A549 (cell line): ENCODE results near the gene PPBP. TPM values are rescaled to one million over a fixed set of nuclear protein-coding genes. Genes with fewer than 3 reads are reported as not detected.

Experiments
- ATAC-seq, 2 experiments: fragments of 200-7000 bp in 1 of 2; fragments of >200 bp in 1 of 2; cut with Nextera tagmentation in 1 of 2; cut with Tn5 transposase in 1 of 2; 3 replicates each; pipeline versions ENCODE4 v1.8.0 to v1.9.1; 2018 to 2020; ENCODE audit warnings: mild to moderate bottlenecking in 1 of 2, moderate library complexity in 1 of 2
- CTCF ChIA-PET: fragments of 300-600 bp; sonication (Branson Sonifier 250); formaldehyde crosslinking; extraction: SDS; loops from one replicate; lab custom pipeline; 2021; ENCODE audit warnings: antibody characterized with exemption, inconsistent platforms; lab: Yijun Ruan, JAX
- POLR2A ChIA-PET: fragments of 350-600 bp; formaldehyde crosslinking; extraction: SDS; loops from one replicate; lab custom pipeline; 2021; ENCODE audit warnings: antibody characterized with exemption, inconsistent platforms; lab: Yijun Ruan, JAX
- DNase-seq, 2 experiments: peaks; one replicate each; pipeline versions ENCODE4 v3.0.0 to v3.0.0-alpha.2; 2011 to 2016; ENCODE audit warnings: low read depth in 1 of 2, low spot score in 1 of 2
- FAIRE-seq: peaks from 2 replicates; lab custom pipeline; 2011; peaks lifted over from hg19 to GRCh38; lab: Jason Lieb, UNC
- H3K27ac ChIP-seq, 2 experiments: fragments of >200 bp; sonication (Bioruptor Twin); formaldehyde crosslinking; 3 replicates each; pipeline ENCODE4 v1.5.1; 2016 to 2017
- H3K4me1 ChIP-seq: fragments of >200 bp; sonication (Bioruptor Twin); formaldehyde crosslinking; 3 replicates; pipeline ENCODE4 v1.6.1; 2016
- H3K4me2 ChIP-seq: fragments of >200 bp; sonication (Bioruptor Twin); formaldehyde crosslinking; 3 replicates; pipeline ENCODE4 v1.6.1; 2016
- H3K4me3 ChIP-seq: fragments of >200 bp; sonication (Bioruptor Twin); formaldehyde crosslinking; 3 replicates; pipeline ENCODE4 v1.5.1; 2016
- H3K9me3 ChIP-seq: fragments of >200 bp; sonication (Bioruptor Twin); formaldehyde crosslinking; 3 replicates; pipeline ENCODE4 v1.6.1; 2016
- CBX2 ChIP-seq: fragments of 200-600 bp; sonication (generic); IDR thresholded peaks from 2 replicates; pipeline ENCODE4 v1.6.1; 2016; ENCODE audit warnings: low read depth, mild to moderate bottlenecking, borderline replicate concordance
- E2F6 ChIP-seq: IDR thresholded peaks from 2 replicates; pipeline ENCODE4 v1.6.1; 2012; ENCODE audit warnings: low read depth, borderline replicate concordance
- ELK1 ChIP-seq: fragments of 150-350 bp; IDR thresholded peaks from 2 replicates; pipeline ENCODE4 v1.6.1; 2014; ENCODE audit warnings: low read depth, mild to moderate bottlenecking, low read length
- FOXS1 ChIP-seq: fragments of 250-450 bp; sonication (Bioruptor Pico); IDR thresholded peaks from 2 replicates; pipeline ENCODE4 v1.5.0; 2020; ENCODE audit warnings: mild to moderate bottlenecking, moderate library complexity
- HES2 ChIP-seq: fragments of >200 bp; sonication (Bioruptor Twin); formaldehyde crosslinking; IDR thresholded peaks from 2 replicates; pipeline ENCODE4 v1.6.1; 2016
- HMGXB4 ChIP-seq: fragments of 250-450 bp; sonication (Bioruptor Pico); IDR thresholded peaks from 2 replicates; pipeline ENCODE4 v1.5.0; 2021; ENCODE audit warnings: mild to moderate bottlenecking, moderate library complexity, borderline replicate concordance
- MAFK ChIP-seq: fragments of 450-650 bp; IDR thresholded peaks from 2 replicates; pipeline ENCODE4 v1.6.1; 2014; ENCODE audit not compliant: partially characterized antibody
- NR3C1 ChIP-seq: fragments of >200 bp; sonication (Bioruptor Twin); formaldehyde crosslinking; IDR thresholded peaks from 3 replicates; pipeline ENCODE4 v1.6.1; 2017
- POLR2A ChIP-seq: IDR thresholded peaks from 2 replicates; pipeline ENCODE4 v1.6.1; 2012; ENCODE audit warnings: mild to moderate bottlenecking, low read length
- REST ChIP-seq: fragments of 200-600 bp; sonication (generic); IDR thresholded peaks from 2 replicates; pipeline ENCODE4 v1.6.1; 2016; ENCODE audit warnings: antibody characterized with exemption, mild to moderate bottlenecking, moderate library complexity
- RFX5 ChIP-seq: fragments of 450-650 bp; IDR thresholded peaks from 2 replicates; pipeline ENCODE4 v1.7.1; 2014; ENCODE audit warnings: antibody characterized with exemption, mild to moderate bottlenecking, moderate library complexity
- RNF2 ChIP-seq: fragments of 200-600 bp; sonication (generic); IDR thresholded peaks from 2 replicates; pipeline ENCODE4 v1.6.1; 2016; ENCODE audit warnings: low read depth, mild to moderate bottlenecking, antibody characterized with exemption, moderate library complexity, borderline replicate concordance
- SMC3 ChIP-seq: fragments of >200 bp; sonication (Bioruptor Twin); formaldehyde crosslinking; IDR thresholded peaks from 3 replicates; pipeline ENCODE4 v1.6.1; 2018; ENCODE audit warnings: inconsistent platforms
- TFCP2L1 ChIP-seq: fragments of 250-450 bp; sonication (Bioruptor Pico); IDR thresholded peaks from 2 replicates; pipeline ENCODE4 v1.5.0; 2021; ENCODE audit warnings: mild to moderate bottlenecking
- USF2 ChIP-seq: fragments of 450-650 bp; IDR thresholded peaks from 2 replicates; pipeline ENCODE4 v1.6.1; 2014; ENCODE audit warnings: antibody characterized with exemption
- ZC3H11A ChIP-seq: fragments of 450-650 bp; IDR thresholded peaks from 2 replicates; pipeline ENCODE4 v1.6.1; 2014; ENCODE audit warnings: antibody characterized with exemption, mild to moderate bottlenecking
- WGBS: methylation state at CpG from one replicate; pipeline ENCODE4 v1.1.6; 2017; ENCODE audit errors: missing lambda C conversion rate; 5-methylcytosine and 5-hydroxymethylcytosine counted together
- polyA plus RNA-seq, 4 experiments: library from polyadenylated mRNA; depleted of rRNA in 3 of 4; stranded (reverse); fragments of >200 nt; fragmentation: RNase III in 1 of 4; extraction: RNeasy Plus Mini Kit Qiagen cat#74134 plus additional on column Dnase treatment in 1 of 4; gene quantifications; 2 replicates in 3 of 4; 3 replicates in 1 of 4; pipeline ENCODE4 v1.2.3, GENCODE V29; 2011 to 2017

PPBP gene
- polyA plus RNA-seq, 2 of the 4 experiments (the other 2 are of a cell fraction), result 0.16 to 0.35 TPM

- WGBS, result 94% methylated on average over 3 of the region's 3 CpGs
- POLR2A ChIA-PET, result no interaction called here
- no peak for DNase-seq
- no peak for ATAC-seq
- TF ChIP-seq ELK1 (no peak), POLR2A (no peak)
- peaks cover 21% of the 10 kb centered on the region for H3K4me1 ChIP-seq
- H3K9me3 ChIP-seq, result peaks cover 4% of the 10 kb centered on the region; the same call in 1 of the 3 replicates
- H3K27ac ChIP-seq, result peak overlapping the region; percentile 45 to 69; a peak in 5 of 6 replicates
- H3K4me2 ChIP-seq, result peak overlapping the region; percentile 53
- FAIRE-seq, result no peak
- CTCF ChIA-PET, result no interaction called here
- H3K4me3 ChIP-seq, result no peak overlapping the region
These were observed 8.5 kb downstream of the PPBP start for GRCh38 chr4:73979407-73979957.

GRCh38 chr4:73978886-73979285 lies 9.1 kb downstream of the PPBP start:
- Histone ChIP-seq H3K27ac (peak overlapping the region; percentile 45 to 69; a peak in 5 of 6 replicates), H3K4me2 (peak overlapping the region; percentile 53), H3K9me3 (peaks cover 5% of the 10 kb centered on the region; the same call in 1 of the 3 replicates)
- ATAC-seq (peak in 1 of 2 experiments; percentile 24; a peak in 1 of 6 replicates), DNase-seq (peak in 1 of 2 experiments; percentile 45)
- POLR2A ChIA-PET, result no interaction called here
- CTCF ChIA-PET, result no interaction called here
- TF ChIP-seq MAFK, result peak; percentile 30
- no peak for TF ChIP-seq USF2
- TF ChIP-seq, all 56 proteins: peak for 1
- H3K4me3 ChIP-seq, result no peak overlapping the region
- H3K4me1 ChIP-seq, result peaks cover 21% of the 10 kb centered on the region
- no peak for FAIRE-seq

GRCh38 chr4:73976716-73977115 lies 11.3 kb downstream of the PPBP start:
- POLR2A ChIA-PET, result no interaction called here
- Histone ChIP-seq H3K4me1 (peaks cover 18% of the 10 kb centered on the region), H3K4me2 (no peak overlapping the region), H3K27ac (no peak overlapping the region), H3K4me3 (no peak overlapping the region), H3K9me3 (peaks cover 5% of the 10 kb centered on the region; the same call in 1 of the 3 replicates)
- DNase-seq (no peak), ATAC-seq (no peak), FAIRE-seq (no peak)
- no peak for TF ChIP-seq CBX2
- no peak for TF ChIP-seq REST
- TF ChIP-seq HES2, result no peak
- no peak for TF ChIP-seq TFCP2L1
- TF ChIP-seq RNF2, result no peak
- no peak for TF ChIP-seq SMC3
- TF ChIP-seq FOXS1 (CRISPR knock-in tag), result no peak
- TF ChIP-seq ZC3H11A, result no peak
- TF ChIP-seq NR3C1, result no peak
- TF ChIP-seq E2F6, result no peak
- no peak for TF ChIP-seq HMGXB4 (CRISPR knock-in tag)
- TF ChIP-seq RFX5, result no peak
- CTCF ChIA-PET, result interaction anchor here (1.1 kb wide), 1 partner anchor 158 kb away, joined by 4 read pairs; no protein-coding TSS in a partner anchor
- 86% methylated on average over 3 of the region's 4 CpGs for WGBS
